Measurements from ENCODE around the gene SLC7A8.

GRCh38 chr14:23154964-23155587, 28.4 kb downstream of the SLC7A8 start:
- TF ChIP-seq CTCF (conservative IDR thresholded peaks at IDR 0.05; ENCODE audit: low read length) (no peak), EZH2phosphoT487 (IDR thresholded peaks at IDR 0.05; ENCODE audit: borderline replicate concordance, low read depth, low read length) (no peak)
